GM18868 (cell line): Measurements from ENCODE around the gene HIRIP3.
"Not testable (repeated sequence)": the region's sequence is repeated elsewhere in the genome, so short reads cannot be mapped to it uniquely, and the experiment has no call there.

Experiments
- ATAC-seq: cut with Tn5 transposase; IDR thresholded peaks from one replicate; pipeline ENCODE4 v1.9.1; 2021; ENCODE audit warnings: mild to moderate bottlenecking, moderate library complexity; ENCODE audit not compliant: unreplicated experiment

The HIRIP3 gene

DNA sequence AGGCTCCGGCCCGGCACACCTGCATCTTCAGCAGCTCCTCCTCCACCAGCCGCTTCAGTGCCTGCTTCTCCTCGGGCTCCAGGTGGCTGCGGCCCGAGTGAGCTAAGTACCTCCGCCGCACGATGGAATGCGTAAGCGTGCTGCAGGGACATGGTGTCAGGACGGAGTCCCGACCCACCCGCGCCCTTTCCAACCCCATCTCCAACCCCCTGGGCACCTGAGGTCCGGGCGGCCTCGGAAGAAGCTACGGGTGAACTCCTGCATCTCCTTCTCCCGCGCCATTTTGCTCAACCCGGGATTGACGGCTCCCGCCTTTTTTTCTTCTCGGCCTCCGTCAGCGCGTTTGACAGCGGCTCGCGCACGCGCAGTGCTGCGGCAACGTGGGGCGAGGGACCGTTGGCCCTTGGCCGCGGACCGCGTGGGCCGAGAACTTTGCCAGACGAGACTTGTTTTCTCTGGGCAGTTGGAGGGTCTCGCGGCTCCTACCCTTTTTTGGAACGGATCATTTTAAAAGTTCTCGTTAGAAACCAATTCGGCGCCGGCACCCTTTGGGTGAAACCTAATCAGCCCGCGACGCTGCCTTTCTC lies at the start of gene HIRIP3:
Gene HIRIP3, minus strand, starts transcription at position 294 of the 587 bp plus-strand sequence. Its CDS starts 12 bp downstream, at position 282.
- peak; percentile 35 for ATAC-seq

DNA sequence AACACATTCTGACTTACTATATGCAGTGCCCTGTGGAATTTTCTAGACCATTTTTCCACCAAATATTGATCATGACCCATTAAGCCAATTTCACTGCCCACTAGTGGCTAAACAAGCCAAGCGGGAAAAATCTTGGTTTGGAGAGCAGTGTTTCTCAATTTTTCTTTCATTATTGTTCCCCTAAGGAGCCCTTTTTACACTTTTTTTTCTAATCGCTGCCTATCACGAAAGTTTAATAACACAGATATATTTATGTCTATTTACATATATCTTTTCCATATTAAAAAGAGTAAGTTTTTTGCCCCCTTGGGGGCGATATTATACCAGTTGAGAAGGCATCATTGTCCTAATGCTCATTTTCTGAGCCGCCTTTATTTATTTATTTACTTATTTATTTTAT lies 46.4 kb upstream of the HIRIP3 start:
- no peak for ATAC-seq

GRCh38 chr16:30040690-30041089 lies 45.3 kb upstream of the HIRIP3 start:
- ATAC-seq, result not testable (repeated sequence)

- no peak for ATAC-seq
Measured at GRCh38 chr16:30040221-30040620, 44.8 kb upstream of the HIRIP3 start.

GRCh38 chr16:30033270-30033669 lies 37.9 kb upstream of the HIRIP3 start:
- ATAC-seq, result no peak

DNA sequence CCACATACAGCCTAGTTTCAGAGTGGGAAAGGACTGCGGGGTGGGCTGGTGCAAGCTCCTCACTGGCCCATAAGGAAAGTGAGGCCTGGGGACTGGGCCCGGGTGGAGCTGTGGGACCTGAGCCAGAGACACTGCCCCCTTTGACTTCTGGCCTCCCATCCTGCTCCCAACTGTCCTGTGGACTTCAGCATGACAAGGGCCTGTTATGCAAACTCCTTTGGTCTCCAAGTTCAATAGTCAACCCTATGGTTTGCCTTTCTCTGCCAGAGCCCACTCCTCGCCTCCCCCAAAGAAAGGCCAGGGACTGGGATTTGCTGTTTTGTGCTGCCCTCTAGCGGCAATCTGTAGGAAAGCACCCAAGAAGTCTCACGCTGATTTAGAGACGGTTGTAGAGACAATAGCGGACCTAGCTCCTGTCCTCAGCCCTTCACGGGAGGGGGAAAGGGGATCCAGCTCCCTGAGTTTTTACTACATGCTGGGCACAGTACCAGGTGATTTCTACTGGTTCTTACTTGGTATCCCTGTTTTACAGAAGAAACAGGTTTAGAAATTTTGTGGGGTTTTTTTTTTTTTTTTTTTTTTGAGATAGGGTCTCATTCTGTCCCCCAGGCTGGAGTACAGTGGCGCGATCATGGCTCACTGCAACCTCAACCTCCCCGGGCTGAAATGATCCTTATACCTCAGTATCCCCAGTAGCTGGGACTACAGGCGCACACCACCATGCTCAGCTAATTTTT lies 36.8 kb upstream of the HIRIP3 start:
- ATAC-seq, result no peak

- ATAC-seq, result no peak
Measured at GRCh38 chr16:30031477-30031918, 36.1 kb upstream of the HIRIP3 start.

DNA sequence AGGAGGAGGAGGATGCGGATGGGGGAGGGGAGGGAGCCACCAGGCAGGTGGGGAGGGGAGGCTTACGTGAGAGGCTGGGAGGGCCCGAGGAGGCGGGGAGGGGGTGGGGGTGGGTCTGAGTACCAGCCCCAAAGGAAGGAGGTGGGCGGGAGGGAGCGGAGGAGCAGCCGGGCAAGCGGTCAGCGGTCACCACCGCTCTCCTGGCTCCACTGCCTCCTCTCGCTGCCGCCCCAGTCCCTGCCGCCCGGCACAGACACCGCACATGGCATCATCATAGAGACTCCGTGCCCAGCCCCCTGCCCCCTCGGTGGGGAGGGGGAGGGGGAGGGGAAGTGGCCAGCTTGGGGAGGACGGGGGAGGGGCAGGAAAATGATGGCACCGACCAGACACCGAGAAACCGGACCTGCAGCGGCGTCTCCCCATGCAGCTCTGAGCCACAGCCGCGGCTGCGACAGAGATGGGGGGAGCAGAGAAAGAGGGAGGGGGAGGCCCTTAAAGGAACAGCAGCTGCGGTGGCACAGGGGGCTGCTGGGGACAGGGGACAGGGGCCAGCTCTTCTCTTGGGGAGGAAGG lies 35.5 kb upstream of the HIRIP3 start, which contains the start of gene TLCD3B:
Gene TLCD3B, minus strand, starts transcription at position 431 of the 573 bp plus-strand sequence. CDS start 744 bp downstream, outside the sequence.
- no peak for ATAC-seq

DNA sequence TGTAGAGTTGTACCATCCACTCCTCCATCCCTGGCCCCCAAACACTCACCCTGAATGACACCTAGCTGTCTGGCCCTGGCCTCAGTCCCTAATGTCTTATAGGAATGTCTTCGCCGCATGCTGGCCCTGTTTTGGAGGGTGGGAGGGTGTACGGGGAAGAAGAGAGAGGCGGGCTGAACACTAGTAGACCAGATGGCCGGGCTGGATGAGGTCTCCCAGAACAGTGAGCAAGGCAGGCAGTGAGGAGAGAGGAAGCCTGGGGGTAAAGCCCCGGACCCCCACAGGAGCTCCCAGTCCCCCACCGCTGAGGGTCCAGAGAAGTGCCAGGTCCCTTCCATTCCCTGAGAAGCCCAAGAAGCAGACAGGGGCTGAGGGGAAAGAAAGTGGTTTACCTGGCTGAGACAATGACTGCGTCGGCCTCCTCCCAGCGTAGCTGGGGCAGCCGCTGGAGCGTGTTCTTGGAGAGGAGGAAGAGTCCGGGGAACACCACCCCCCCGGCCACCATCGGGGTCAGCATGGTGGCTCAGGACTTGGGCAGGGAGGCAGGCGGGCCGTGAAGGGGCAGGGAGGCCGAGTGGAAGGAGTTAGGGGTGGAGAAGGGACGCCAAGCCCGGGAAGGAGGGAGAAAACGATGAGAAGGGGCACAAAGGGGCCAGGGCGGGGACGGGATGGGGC lies 34.7 kb upstream of the HIRIP3 start:
- no peak for ATAC-seq

- no peak for ATAC-seq
Measured at GRCh38 chr16:30028438-30029076, 33.1 kb upstream of the HIRIP3 start.

DNA sequence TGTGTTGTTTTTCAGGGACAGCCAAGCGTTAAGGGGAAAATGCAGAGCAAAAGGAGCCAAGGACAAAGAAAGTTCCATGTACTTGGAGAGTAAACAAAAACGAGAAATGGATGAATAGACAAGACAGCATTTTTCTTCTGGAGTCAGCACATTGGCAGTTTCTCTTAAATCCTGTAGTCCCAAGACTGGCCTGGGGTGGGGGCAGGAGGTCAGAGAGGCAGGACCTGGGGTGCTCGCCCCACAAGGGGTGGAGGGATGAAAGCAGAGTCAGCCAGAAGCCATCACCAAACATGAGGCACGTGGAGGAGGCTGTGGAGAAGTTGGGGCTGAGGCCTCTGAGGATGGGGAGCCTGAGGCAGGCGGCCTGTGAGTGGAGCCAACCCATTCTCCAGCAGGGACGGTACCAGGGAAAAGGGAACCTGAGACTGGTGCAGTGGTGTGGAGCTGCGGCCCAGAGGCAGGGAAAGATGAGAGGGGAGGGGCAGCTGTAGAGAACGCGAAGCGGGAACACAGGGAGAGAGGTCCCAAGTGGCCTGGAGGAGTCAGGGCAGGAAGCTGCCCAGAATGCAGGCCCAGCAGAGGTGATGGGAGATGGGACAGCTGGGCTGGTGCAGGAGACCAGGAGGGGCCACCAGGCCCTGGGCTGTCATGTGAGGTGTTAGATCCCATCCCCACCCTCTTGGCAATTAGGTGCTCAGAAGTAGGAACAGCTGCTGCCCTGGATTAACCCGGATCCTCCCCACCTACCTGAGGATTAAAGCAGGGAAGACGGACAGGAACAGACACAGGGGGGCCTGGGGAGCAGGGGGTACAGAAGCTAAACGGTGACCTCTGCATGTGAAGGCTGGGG lies 32.4 kb upstream of the HIRIP3 start:
- ATAC-seq, result no peak

DNA sequence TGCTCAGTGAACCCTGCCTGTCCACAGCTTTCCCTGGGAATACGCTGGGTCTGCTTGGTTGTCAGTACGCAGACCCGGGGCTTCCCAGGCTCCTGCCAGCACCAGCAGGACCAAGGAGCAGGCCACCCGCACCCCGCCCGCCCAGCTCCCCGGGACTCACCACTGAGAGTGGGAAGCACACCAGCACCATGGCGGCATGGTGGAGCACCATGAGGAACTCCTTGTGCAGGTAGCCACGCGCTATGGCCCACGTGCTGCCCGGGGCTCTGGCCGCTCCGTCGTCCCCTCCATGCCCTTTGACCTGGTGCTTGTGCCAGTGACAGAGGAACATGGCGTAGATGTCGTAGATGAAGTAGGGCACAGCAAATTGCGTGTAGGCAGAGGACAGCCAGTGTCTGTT lies 31.0 kb upstream of the HIRIP3 start:
- ATAC-seq, result no peak

GRCh38 chr16:30025574-30025973 lies 30.2 kb upstream of the HIRIP3 start:
- no peak for ATAC-seq

DNA sequence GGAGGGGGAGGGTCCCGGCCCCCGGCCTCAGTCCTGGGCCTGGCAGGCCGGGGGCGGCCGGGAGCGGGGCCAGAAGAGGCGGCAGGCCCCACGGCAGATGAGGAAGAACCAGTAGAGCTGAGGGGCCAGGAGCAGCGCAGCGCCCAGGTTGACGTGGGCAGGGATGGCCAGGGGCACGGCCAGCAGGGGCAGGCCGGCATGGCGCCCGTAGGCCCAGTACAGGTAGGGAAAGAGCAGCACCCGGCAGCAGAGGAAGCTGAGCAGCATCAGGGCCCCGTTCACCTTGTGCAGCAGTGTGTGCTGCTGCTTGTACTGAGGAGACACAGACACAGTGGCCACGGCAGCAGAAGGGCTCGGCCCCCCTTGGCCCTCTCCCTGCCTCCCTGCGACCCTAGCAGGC lies 29.7 kb upstream of the HIRIP3 start:
- ATAC-seq, result no peak

- ATAC-seq, result no peak
Measured at GRCh38 chr16:30024451-30024850, 29.0 kb upstream of the HIRIP3 start.

DNA sequence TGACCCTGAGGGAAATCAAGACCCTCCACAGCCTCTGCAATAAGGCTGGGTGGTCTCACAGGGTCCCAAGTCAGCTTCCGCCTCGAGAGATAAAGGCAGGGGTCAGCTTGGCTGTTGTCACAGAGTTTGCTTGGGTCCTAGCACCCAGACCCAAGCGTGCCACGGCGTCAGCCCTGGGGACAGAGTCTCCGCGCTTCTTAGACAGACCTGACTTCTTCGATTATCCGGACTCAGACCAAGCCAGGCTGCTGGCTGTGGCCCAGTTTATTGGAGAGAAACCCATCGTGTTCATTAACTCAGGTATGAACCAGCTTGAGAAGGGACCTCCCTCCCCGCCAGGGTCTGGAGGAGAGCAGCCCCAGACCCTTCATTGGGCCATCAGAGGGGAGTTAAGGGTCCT lies 28.2 kb upstream of the HIRIP3 start:
- ATAC-seq, result no peak

DNA sequence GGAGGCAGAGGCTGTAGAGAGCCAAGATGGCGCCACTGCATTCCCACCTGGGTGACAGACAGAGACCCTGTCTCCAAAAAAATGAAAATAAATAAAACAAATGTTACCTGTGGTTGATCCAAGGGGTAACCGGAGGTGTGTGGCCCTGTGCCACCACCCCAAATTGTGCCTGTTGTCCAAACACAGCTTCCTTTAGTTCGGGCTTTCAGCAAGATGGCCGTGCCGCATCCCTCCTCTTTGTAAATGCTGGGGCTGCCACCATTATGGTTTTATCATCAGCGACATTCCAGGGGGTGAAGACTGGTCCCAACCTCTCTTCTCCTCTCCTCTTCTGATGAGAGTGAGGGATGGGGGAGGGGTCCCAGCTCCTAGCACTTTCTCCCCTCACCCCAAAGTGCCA lies 27.5 kb upstream of the HIRIP3 start, which contains the start of gene C16orf92:
Gene C16orf92, plus strand, starts transcription at position 312 of the 400 bp plus-strand sequence. CDS start 143 bp downstream, outside the sequence.
- ATAC-seq, result no peak

GRCh38 chr16:30018731-30019158 lies 23.3 kb upstream of the HIRIP3 start:
- ATAC-seq, result no peak

DNA sequence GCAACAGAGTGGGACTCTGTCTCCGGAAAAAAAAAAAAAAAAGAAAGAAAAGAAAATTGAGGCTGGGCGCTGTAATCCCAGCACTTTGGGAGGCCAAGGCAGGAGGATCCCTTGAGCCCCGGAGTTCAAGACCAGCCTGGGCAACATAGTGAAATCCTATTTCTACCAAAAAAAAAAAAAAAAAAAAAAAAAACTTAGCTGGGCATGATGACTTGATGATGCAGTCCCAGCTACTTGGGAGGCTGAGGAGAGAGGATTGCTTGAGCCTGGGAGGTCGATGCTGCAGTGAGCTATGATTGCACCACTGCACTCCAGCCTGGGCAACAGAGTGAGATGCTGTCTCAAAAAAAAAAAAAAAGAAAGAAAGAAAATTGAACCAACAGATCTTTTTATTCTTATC lies 22.5 kb upstream of the HIRIP3 start:
- ATAC-seq, result not testable (repeated sequence)

DNA sequence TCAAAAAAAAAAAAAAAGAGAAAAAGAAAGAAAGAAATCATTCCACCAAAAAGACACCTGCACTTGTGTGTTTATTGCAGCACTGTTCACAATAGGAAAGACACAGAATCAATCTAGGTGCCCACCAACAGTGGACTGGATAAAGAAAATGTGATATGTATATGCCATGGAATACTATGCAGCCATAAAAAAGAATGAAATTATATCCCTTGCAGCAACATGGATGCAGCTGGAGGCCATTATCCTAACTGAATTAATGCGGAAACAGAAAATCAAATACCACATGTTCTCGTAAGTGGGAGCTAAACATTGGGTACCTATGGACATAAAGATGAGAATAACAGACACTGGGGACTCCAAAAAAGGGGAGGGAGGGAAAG lies 21.9 kb upstream of the HIRIP3 start:
- no peak for ATAC-seq
